22Rv1 (cell line): Measurements from ENCODE around the gene TRIM17.

Experiments
- ZFX ChIP-seq: fragments of 450-650 bp; IDR thresholded peaks from 2 replicates; pipeline ENCODE4 v1.6.1; 2017; ENCODE audit warnings: antibody characterized with exemption, borderline replicate concordance
- TF ChIP-seq, protein P1 (sequence below): fragments of 450-650 bp; IDR thresholded peaks from 2 replicates; pipeline ENCODE4 v1.5.1; 2017; ENCODE audit warnings: mild to moderate bottlenecking

DNA sequence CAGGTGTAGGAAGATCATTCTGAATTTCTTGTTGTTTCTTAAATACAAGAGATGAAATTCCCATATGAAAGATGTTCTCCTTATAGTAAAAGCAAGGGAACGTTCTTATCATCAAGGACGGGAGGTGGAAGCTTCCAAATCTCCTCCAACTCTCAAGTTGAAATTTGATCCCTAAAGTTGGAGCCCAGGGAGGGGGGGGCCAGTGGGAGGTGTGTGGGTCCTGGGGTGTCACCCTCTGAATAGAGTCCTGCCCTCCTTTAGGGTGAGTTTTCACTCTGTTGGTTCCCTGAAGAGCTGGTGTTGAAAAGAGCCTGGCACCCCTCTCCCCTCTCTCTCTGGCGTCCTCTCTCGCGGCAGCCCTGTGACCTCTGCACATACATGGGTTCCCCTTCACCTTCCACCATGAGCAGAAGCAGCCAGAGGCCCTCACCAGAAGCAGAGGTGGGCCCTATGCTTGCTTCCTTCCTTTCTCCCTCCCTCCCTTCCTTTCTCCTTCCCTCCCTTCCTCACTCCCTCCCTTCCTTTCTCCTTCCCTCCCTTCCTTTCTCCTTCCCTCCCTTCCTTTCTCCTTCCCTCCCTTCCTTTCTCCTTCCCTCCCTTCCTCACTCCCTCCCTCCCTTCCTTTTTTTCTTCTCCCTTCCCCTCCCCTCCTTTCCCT, 10.0 kb upstream of the TRIM17 start:
- TF ChIP-seq, protein P1, sequence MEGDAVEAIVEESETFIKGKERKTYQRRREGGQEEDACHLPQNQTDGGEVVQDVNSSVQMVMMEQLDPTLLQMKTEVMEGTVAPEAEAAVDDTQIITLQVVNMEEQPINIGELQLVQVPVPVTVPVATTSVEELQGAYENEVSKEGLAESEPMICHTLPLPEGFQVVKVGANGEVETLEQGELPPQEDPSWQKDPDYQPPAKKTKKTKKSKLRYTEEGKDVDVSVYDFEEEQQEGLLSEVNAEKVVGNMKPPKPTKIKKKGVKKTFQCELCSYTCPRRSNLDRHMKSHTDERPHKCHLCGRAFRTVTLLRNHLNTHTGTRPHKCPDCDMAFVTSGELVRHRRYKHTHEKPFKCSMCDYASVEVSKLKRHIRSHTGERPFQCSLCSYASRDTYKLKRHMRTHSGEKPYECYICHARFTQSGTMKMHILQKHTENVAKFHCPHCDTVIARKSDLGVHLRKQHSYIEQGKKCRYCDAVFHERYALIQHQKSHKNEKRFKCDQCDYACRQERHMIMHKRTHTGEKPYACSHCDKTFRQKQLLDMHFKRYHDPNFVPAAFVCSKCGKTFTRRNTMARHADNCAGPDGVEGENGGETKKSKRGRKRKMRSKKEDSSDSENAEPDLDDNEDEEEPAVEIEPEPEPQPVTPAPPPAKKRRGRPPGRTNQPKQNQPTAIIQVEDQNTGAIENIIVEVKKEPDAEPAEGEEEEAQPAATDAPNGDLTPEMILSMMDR: no peak
- TF ChIP-seq ZFX: no peak
